GM21423 (cell line): Measurements from ENCODE around the gene BMP7.

ENCODE experiments used
- ATAC-seq: cut with Tn5 transposase; IDR thresholded peaks from one replicate; pipeline ENCODE4 v1.9.1; 2021; ENCODE audit warnings: mild to moderate bottlenecking, moderate library complexity; ENCODE audit not compliant: unreplicated experiment

BMP7 gene

DNA sequence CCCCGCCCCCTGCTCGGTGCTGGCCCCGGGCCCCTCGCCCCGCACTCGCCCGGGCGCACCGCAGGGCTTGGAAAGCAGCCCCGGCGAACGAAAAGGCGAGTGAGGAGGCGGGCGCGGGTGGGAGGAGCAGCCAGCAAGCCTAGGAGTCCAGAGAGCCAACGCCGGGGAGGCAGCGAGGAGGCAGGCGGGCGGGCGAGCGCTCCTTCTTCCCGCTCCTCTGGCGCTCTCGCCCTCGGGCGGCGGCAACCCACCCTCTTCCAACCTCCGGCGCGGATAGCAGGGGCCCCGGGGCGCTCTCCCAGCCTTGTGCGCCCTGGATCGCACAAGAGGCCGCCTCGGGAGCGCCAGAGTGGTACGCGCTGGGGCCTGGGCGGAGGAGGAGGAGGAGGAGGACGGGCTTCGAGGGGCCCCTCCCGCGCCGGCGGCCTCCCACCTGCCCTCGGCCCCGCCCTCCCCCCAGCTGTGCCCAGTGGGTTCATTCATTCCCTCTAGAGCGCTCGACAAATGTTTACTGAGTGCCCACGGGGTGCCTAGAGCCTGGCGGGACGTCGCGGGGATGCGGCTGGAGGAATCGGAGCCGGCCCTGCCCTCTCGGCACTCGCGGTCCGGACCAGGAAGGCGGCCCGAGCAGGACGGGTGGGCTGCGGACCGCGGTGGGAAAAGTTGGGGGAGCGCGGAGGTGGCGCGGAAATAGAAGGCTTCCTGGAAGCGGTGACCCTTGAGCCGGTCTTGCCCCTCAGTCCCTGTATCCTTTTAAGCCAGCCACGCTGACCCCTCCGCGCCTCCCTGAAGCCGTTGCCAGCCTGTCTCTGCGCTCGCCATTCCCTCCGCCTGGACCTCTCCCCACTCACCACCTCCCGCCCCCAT lies at the start of gene BMP7:
Gene BMP7, minus strand, starts transcription at position 351 of the 867 bp plus-strand sequence. CDS start 519 bp downstream, outside the sequence.
- no peak for ATAC-seq

DNA sequence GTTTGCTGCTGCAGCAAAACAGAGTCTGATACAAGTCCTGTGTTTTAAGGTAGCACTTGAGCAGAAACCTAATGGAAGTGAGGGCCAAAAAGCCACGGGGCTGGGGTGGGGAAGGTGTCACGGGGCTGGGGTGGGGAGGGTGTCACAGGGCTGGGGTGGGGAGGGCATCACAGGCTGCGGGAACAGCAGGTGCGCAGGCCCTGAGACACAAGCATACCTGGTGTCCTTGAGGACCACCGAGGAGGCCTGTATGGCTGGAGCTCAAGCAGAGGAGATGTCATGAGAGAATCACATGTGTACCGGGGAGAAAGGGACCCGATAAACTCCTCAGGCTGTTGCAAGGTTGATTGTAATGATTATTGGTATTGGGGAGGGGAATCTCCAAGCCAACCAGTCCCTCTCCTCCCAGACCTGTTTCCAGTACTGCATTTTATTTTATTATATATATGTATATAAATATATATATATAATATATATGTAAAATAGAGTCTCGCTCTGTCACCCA lies 49.6 kb upstream of the BMP7 start:
- no peak for ATAC-seq

DNA sequence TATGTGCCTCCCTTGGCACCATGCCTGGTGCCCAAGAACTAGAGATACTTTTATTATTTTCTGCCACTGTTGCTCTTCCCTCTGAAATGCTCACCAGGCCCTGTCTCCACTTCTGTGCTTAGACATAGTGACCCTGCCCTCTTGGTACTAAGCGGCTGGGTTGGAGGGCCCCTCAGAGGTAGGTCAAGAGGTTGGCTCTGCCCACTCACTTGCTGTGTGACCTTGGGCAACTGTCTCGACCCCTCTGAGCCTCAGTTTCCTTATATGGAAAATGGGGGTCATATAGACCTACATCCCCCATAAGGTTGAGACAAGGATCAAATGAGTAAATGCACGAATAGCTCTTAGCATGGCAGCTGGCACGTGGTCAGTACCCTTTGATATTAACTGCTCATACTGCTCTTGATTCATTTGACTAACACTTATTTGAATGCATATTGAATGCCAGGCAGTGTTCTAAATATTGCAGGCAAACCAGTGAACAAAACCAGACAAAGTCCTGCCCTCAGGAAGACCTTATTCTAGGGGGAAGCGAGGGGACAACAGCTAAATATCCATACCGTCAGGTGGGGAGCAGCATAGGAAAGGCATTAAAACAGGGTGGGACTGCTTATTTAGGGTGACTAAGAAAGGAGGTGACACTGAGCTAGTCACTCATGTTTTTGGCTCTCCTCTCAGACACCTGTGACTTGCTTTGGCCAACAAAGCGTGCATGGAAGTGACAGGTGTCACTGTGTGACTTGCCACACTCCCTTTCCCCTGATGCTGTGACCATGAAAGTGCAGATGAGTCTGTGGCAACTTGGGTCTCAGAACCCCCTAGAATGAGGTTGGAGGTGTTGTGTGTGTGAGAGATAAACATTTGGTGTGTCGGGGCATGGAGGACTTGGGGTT lies 48.9 kb upstream of the BMP7 start:
- ATAC-seq, result no peak

DNA sequence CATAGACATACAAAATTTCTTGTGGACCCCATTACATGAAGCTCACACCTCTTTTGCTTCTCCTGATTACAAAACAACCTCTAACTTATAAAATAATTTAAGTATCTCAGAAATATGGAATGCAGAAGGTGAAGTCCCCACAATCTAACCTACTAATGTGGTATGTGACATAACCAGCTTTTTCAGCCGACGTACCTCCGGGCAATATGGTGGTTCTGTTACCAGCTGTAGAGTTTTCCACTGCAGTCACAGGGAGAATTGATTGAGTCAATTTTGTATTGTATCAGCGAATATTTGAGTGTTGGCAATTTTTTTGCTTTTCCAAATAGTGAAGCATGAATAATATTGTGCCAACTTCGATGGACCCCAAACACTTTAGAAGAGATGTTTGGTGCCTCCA lies 47.5 kb upstream of the BMP7 start:
- no peak for ATAC-seq

DNA sequence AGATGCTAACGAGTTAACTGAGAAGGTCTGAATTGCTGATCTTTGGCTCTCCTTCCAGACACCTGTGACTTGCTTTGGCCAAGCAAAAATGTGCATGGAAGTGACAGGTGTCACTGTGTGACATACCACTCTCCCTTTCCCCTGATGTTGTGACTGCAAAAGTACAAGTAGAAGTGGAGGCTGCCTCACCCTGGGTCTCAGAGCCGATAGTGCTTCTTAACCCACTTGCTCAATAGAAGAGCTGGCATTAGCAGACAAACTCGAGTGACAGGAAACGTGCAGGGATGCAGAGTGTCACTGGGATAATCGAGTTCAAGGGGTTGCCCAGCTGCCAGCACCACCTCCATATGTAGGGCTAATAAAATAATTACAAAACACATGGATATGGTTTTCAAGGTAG lies 46.8 kb upstream of the BMP7 start:
- ATAC-seq, result no peak

DNA sequence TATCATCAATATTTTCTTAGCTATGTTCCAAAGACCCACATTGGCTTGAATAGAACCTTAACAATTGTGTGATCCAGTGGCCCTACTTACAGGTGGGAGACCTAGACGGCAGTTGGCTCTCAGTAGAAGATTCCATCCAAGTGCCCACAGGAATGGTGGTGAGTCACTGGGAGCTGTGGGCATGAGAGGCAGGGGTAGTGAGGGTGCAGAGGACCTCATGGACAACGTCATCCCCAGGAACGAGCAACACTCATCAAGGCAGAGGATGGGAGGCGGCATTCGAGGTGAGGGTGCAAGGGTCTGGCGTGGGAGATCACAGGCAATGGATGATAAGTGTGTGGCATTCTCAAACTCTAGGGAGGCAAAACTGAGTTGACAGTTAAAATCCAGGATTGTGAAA lies 45.7 kb upstream of the BMP7 start:
- no peak for ATAC-seq

DNA sequence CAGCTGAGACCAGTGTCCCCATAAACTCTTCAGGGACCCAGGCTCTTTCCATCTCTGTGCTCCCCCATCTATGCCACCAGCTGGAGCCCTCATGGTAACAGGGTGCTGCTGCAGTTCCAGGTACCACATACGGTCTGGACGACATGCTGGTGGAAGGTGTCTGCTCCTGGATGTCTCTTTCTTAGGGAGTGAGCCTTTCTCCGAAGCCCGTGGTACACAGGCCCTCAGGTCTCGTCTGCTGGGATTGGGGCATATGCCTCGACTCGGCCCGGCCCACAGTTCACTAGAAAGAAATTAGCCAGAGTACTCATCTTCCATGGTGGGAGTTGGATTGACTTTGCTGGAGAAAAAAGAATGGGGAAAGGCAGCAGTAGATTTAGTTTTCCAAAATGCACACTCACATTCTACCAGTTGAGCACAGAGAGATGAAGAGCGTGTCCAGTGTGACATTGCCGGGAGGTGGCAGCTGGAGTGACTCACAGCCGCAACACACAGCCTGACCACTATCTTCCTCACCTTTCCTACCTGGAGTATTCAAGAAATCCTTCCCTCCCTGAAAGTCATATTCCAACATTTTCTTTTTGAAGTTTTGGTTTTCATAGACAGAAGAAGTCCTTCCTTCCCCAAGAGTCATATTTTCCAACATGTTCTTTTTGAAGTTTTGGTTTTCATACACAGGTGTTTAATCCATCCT lies 44.5 kb upstream of the BMP7 start:
- no peak for ATAC-seq

DNA sequence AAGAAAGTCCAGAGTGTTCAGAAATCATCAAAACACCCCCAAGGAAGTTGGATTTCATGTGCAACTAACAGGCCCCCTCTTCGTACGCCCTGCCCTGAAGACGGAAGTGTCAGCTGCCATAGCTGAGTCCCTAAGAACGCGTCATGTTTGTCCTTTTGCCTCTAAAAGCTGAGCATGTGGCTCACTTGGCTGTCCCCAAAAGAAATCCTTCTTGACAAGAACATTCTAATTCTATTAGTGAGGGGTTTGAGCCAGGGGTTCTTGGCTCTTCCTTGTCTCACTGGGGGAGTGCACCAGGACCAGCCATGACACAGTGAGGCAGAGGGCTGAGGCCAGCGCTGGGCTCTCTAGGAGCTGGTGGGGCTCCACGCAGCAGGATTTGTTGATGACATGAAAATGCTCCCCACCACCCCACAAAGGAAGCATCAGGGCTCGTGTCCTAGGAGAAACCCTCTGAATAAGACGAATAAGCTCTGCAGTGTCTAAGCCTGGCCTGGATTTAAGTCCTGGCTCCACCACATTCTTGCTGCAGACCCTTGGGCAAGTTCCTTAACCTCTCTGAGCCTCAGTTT lies 43.2 kb upstream of the BMP7 start:
- no peak for ATAC-seq

DNA sequence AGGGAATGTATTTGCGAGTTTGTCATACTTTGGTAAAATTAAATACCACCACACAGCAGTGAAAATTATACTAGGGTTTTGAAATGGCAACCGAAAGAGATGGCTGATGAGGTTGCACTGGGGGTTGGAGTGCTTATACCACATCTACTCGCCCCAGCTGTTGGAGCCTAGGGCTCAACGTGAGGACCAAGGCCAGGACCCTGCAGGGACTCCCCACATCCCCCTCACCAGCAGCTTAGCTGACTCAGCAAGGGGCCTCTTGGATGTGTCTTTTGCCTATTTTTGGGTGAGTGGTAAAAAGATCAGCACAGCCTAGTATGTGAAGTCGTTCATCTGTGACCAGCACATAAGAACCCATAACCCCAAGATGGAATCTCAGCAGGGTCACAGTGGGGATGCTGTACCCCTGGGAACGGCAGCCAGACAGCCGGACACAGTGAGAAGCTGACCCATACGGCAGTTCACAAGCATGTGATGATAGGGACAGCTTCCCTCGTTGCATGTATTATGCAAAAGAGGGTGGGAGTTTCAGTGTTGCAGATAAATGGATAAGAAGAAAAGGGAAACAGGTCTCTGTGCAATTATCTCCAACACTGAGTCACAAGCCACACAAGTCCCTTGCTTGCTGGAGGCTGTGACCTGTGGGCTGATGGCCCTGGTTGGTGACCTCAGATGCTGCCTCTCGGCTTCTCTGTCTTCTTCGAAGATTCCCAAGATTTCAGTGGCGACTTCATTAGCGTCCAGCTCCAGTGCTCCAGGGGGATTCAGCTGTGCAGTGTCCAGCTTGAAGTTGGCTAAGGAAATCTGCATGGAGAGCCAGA lies 42.2 kb upstream of the BMP7 start:
- no peak for ATAC-seq

DNA sequence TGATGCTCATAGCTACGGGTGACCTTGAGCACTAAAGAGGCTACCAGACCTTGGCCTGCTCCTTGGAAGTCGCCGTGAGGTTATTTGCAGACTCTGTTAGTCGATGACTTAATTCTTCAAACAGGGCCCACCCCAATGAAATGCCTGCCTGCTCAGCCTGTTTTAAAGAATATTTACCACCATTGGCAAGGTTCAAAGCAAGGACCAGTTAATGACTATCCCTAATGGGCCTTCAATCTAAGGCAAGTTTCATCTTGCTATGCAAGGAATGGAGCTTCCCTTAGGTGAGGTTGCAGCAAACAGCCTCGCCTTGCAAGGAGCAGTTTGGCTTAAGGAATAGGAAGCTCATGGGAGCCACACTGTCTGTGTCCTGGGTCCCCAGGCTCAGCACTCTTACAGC lies 40.3 kb upstream of the BMP7 start:
- no peak for ATAC-seq

DNA sequence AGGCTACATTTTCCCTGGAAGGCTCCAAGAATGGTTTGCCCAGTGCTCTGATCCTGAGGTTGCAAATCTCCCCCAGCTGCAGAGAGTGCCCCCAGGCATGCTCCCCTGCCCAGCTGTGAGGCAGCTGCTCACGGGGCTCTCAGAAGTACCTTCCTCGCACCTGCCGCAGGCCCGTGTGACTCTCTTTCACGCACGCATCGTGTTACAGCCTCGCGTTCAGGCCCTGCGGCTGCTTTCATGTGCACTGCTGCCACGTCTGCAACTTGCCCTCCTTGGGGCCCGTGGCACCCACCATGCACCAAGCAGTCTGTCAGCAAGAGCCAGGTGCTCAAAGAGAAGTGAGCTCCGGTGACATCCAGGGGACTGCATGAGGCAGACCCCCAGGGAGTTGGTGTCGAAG lies 34.6 kb upstream of the BMP7 start:
- no peak for ATAC-seq

DNA sequence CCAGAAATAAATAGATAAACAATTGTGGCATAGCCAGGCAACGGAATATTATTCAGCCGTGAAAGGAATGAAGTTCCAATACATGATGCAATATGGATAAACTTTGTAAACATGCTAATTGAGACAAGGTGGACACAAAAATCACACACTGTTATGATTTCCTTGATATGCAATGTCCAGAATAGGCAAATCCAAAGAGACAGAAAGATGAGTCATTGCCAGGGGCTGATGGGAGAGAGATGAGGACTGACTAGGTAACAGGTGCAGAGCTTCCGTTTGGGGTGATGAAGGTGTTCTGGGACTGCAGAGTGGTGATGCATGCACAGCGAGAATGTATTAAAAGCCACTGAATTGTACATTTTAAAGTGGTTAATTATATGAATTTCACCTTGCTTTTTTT lies 32.0 kb upstream of the BMP7 start:
- no peak for ATAC-seq

DNA sequence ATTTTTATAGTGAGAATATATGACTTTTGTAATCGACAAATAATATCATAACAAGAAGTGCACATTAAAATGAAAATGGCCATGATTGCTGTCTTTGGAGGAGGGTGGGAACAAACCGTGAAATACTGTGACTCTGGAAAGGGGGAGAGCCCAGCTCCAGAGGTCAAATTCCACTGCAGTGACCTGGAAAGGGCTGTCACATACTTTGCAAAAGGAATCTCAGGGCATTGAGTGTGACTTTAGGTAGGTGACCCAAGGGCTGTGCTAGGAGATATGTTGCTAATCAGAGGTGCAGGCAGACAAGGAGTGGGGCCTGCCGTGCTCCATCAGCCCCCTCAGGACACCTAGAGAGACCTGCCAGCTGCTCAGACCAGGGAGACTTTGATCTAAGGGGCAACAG lies 28.1 kb upstream of the BMP7 start:
- no peak for ATAC-seq

DNA sequence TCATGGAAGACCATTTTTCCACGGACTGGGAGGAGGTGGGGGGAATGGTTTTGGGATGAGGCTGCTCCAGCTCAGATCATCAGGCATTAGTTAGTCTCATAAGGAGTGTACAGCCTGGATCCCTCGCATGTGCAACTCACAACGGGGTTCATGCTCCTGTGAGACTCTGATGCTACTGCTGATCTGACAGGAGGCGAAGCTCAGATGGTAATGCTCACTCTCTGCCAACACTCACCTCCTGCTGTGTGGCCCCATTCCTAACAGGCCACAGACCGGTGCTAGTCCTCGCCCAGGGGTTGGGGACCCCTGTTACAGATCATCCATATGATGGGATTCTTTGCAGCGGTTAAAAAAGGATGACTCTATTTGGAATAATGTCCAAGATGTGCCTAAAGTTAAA lies 27.6 kb upstream of the BMP7 start:
- ATAC-seq, result no peak

DNA sequence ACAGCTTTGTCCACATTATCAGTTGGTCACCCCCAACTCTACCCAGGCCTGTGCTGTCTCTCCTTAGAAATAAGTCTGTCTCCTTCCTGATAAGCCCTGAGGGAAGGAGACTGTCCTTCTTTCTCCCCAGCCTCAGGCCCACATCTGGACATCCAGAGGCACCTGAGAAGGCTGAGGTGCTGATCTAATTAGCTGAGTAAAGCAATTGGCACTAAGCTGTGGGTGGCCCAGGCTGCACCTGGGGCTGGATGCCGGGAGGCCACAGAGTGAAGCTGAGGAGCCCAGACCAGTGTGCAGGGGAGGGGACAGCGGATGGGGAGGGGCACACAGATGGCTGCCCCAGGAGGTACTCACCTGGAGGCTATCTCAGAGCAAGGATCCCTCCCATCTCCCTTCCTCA lies 26.2 kb upstream of the BMP7 start:
- ATAC-seq, result no peak

DNA sequence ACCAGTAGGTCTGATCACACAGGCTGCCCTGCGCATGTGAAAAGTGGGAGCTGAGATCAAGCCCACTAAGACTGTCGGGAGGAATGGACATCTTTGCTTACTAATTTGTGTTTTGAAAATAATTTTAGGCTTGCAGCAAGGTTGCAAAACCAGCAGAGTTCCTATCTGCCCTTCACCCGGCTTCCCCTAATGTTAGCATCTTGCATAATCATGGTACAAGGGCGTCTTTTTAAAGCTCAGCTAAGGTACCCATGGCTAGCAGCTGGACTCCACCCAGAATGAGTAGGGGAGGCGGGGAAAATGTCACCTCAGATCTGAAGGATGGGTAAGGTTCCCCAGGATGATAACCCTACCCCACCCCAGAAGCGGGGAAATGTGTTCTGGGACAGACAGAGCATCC lies 25.3 kb upstream of the BMP7 start:
- no peak for ATAC-seq

DNA sequence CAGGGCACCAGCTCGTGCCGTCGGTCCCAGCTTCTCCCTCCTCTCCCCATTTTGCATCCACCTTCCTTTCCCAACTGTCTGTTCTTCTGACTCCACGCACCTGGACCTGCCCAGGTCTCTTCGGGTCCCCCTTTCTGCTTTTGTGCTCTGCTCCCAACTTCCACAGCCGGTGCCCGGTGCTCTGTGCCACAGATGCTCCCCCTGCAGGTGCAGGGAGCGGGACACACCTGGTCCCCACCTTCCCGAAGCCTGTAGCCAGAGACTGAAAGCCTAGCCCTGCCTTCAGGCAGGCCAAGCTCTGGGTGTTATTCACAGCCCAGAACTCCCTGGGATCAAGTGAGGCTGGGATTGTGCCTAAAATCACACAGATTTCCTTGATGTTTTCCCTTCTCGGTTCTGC lies 24.6 kb upstream of the BMP7 start:
- no peak for ATAC-seq

DNA sequence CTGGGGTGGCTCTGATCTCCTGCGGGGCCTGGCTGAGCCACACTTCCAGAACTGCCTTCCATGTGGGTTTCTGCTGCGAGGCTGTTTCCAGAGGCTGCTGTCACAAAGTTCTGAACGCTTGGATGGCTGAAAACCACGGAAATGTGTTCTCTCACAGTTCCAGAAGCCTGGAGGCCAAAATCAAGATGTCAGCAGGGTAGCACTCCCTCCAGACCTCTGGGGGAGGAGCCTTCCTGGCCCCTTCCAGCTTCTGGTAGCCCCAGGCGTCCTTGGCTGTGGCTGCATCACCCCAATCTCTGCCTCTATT lies 23.7 kb upstream of the BMP7 start:
- no peak for ATAC-seq

DNA sequence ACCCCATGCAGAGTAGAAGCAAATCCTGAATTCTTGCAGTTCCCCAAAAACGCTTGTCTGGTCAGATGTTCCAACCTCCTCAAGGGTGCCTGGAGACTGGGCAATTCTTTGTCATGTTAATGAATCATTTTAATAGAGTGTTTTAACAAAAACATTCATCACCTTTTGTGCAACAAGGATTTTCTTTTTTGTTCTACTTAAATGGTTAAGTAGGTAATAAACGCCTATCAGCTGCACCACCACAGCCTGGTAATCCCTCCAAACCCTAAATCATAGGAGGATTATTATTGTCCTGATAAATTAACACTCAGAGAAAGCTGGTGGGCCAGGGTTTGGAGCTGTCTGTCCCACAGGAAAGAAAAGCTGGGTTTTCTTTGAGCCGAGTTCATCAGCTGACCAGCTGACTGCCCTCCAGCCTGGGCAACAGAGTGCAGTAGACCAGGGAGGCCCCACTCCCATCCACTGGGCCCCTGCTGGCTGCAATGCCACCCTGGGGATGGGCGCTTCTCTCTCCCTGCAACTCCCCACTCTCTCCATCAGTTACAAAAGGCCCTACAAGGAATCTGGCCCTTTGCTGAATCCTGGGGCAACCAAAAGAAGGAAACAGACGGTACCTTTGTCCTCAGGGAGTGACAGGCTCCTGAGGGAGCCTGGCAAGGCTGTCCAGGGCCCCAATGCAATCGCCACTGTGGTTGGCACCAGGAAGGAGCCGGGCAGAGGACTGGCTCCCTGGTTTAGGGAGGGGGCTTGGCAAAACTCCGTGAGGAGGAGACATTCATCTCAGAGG lies 23.1 kb upstream of the BMP7 start:
- ATAC-seq, result no peak
